Measurements from ENCODE around the gene DCP1A.
A peak's percentile ranks its signal among the peaks of the same experiment; 100 is the strongest.

Gene DCP1A

GRCh38 chr3:53303549-53303948, 43.8 kb downstream of the DCP1A start:
- TF ChIP-seq ZNF70 (CRISPR knock-in tag; IDR thresholded peaks at IDR 0.05) (no peak), ZC3H10 (CRISPR knock-in tag; IDR thresholded peaks at IDR 0.05) (no peak), ZFP30 (CRISPR knock-in tag; IDR thresholded peaks at IDR 0.05) (no peak), ARNTL (CRISPR knock-in tag; IDR thresholded peaks at IDR 0.05; ENCODE audit: borderline replicate concordance, low read depth) (no peak), RARB (CRISPR knock-in tag; IDR thresholded peaks at IDR 0.05) (no peak), ISL1 (CRISPR knock-in tag; IDR thresholded peaks at IDR 0.05) (no peak), ZNF565 (CRISPR knock-in tag; conservative IDR thresholded peaks at IDR 0.05; ENCODE audit: low read depth) (no peak), ZNF8 (CRISPR knock-in tag; IDR thresholded peaks at IDR 0.05) (no peak), PATZ1 (CRISPR knock-in tag; IDR thresholded peaks at IDR 0.05; ENCODE audit: borderline replicate concordance) (no peak), TSHZ2 (CRISPR knock-in tag; IDR thresholded peaks at IDR 0.05) (no peak), PPARA (CRISPR knock-in tag; IDR thresholded peaks at IDR 0.05; ENCODE audit: borderline replicate concordance) (no peak), TCF4 (CRISPR knock-in tag; IDR thresholded peaks at IDR 0.05; ENCODE audit: borderline replicate concordance) (no peak), ZFP3 (CRISPR knock-in tag; IDR thresholded peaks at IDR 0.05) (no peak), SNAI2 (CRISPR knock-in tag; IDR thresholded peaks at IDR 0.05) (no peak), POU6F1 (CRISPR knock-in tag; IDR thresholded peaks at IDR 0.05; ENCODE audit: borderline replicate concordance, low read depth) (no peak), OSR1 (CRISPR knock-in tag; IDR thresholded peaks at IDR 0.05) (no peak), TOX (CRISPR knock-in tag; IDR thresholded peaks at IDR 0.05; ENCODE audit: borderline replicate concordance) (no peak), CSDC2 (CRISPR knock-in tag; IDR thresholded peaks at IDR 0.05) (no peak)
- TF ChIP-seq, protein P1, sequence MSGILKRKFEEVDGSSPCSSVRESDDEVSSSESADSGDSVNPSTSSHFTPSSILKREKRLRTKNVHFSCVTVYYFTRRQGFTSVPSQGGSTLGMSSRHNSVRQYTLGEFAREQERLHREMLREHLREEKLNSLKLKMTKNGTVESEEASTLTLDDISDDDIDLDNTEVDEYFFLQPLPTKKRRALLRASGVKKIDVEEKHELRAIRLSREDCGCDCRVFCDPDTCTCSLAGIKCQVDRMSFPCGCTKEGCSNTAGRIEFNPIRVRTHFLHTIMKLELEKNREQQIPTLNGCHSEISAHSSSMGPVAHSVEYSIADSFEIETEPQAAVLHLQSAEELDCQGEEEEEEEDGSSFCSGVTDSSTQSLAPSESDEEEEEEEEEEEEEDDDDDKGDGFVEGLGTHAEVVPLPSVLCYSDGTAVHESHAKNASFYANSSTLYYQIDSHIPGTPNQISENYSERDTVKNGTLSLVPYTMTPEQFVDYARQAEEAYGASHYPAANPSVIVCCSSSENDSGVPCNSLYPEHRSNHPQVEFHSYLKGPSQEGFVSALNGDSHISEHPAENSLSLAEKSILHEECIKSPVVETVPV (CRISPR knock-in tag; IDR thresholded peaks at IDR 0.05): no peak
- TF ChIP-seq, protein P2, sequence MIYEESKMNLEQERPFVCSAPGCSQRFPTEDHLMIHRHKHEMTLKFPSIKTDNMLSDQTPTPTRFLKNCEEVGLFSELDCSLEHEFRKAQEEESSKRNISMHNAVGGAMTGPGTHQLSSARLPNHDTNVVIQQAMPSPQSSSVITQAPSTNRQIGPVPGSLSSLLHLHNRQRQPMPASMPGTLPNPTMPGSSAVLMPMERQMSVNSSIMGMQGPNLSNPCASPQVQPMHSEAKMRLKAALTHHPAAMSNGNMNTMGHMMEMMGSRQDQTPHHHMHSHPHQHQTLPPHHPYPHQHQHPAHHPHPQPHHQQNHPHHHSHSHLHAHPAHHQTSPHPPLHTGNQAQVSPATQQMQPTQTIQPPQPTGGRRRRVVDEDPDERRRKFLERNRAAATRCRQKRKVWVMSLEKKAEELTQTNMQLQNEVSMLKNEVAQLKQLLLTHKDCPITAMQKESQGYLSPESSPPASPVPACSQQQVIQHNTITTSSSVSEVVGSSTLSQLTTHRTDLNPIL (CRISPR knock-in tag; IDR thresholded peaks at IDR 0.05; ENCODE audit: low read depth): no peak
- ATAC-seq: no peak

GRCh38 chr3:53300826-53301225, 46.5 kb downstream of the DCP1A start:
- no peak for ATAC-seq
- TF ChIP-seq PATZ1 (CRISPR knock-in tag; IDR thresholded peaks at IDR 0.05; ENCODE audit: borderline replicate concordance) (no peak), BACH2 (CRISPR knock-in tag; IDR thresholded peaks at IDR 0.05; ENCODE audit: borderline replicate concordance) (no peak), ARNTL (CRISPR knock-in tag; IDR thresholded peaks at IDR 0.05; ENCODE audit: borderline replicate concordance, low read depth) (no peak), CSDC2 (CRISPR knock-in tag; IDR thresholded peaks at IDR 0.05) (no peak), ISL1 (CRISPR knock-in tag; IDR thresholded peaks at IDR 0.05) (no peak), RARB (CRISPR knock-in tag; IDR thresholded peaks at IDR 0.05) (no peak), POU6F1 (CRISPR knock-in tag; IDR thresholded peaks at IDR 0.05; ENCODE audit: borderline replicate concordance, low read depth) (no peak), ESRRG (CRISPR knock-in tag; IDR thresholded peaks at IDR 0.05) (no peak), OSR1 (CRISPR knock-in tag; IDR thresholded peaks at IDR 0.05) (no peak)
- TF ChIP-seq, protein P1 (CRISPR knock-in tag; IDR thresholded peaks at IDR 0.05): no peak
- TF ChIP-seq, protein P2 (CRISPR knock-in tag; IDR thresholded peaks at IDR 0.05; ENCODE audit: low read depth): no peak

GRCh38 chr3:53299611-53300023, 47.7 kb downstream of the DCP1A start:
- ATAC-seq: peak; percentile 93
